Endothelial cell of umbilical vein (primary cell): ENCODE measurements around the gene ITGA1.

Experiments
- MYC ChIP-seq: IDR thresholded peaks from one replicate; pipeline ENCODE4 v1.6.1; 2011; ENCODE audit warnings: mild to moderate bottlenecking, low read depth, low read length
- POLR2A ChIP-seq: IDR thresholded peaks from 2 replicates; pipeline ENCODE4 v1.6.1; 2012; ENCODE audit warnings: low read depth, mild to moderate bottlenecking, control low read depth, low read length
- TF ChIP-seq, protein P1 (sequence below), 2 donors: IDR thresholded peaks; 1 replicate in 1 of 2; 2 replicates in 1 of 2; pipeline ENCODE4 v1.5.1; 2011; ENCODE audit warnings: low read length in 2 of 2, mild to moderate bottlenecking in 2 of 2, moderate library complexity in 2 of 2, control low read depth in 1 of 2, inconsistent platforms in 1 of 2, low read depth in 1 of 2; ENCODE audit not compliant: insufficient read depth in 1 of 2; ENCODE audit errors: extremely low read depth in 1 of 2

- TF ChIP-seq, protein P1, sequence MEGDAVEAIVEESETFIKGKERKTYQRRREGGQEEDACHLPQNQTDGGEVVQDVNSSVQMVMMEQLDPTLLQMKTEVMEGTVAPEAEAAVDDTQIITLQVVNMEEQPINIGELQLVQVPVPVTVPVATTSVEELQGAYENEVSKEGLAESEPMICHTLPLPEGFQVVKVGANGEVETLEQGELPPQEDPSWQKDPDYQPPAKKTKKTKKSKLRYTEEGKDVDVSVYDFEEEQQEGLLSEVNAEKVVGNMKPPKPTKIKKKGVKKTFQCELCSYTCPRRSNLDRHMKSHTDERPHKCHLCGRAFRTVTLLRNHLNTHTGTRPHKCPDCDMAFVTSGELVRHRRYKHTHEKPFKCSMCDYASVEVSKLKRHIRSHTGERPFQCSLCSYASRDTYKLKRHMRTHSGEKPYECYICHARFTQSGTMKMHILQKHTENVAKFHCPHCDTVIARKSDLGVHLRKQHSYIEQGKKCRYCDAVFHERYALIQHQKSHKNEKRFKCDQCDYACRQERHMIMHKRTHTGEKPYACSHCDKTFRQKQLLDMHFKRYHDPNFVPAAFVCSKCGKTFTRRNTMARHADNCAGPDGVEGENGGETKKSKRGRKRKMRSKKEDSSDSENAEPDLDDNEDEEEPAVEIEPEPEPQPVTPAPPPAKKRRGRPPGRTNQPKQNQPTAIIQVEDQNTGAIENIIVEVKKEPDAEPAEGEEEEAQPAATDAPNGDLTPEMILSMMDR (IDR thresholded peaks at IDR 0.05; ENCODE audit: extremely low read depth in 1 of 2, insufficient read depth in 1 of 2, low read depth in 1 of 2, low read length in 2 of 2): no peak
- TF ChIP-seq POLR2A: no peak
- TF ChIP-seq MYC: no peak
Measured at GRCh38 chr5:52798938-52799337, 11.2 kb downstream of the ITGA1 start.
